ENCODE results near the gene CYP4V2.
"Not testable (repeated sequence)": the region's sequence is repeated elsewhere in the genome, so short reads cannot be mapped to it uniquely, and the experiment has no call there.

The CYP4V2 gene

DNA sequence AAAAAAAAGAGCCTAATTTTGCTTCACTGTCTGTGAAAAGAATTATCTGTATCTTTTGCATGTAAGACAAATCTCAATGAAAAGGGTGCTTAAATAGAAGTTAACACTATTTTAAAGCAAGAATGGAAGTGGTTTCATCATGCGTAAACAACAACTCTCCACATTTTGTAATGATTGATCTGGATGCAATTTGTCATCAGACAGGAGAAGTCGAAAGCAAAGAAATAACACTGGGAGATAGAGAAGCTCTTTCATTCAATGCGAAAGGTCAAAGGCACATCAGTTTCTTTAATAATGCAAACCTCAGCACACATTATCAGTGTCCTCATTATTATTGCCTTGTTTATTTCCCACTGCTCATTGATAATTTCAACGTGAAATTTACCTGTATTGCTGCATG lies 44.8 kb downstream of the CYP4V2 start:
- no peak for DNase-seq

DNA sequence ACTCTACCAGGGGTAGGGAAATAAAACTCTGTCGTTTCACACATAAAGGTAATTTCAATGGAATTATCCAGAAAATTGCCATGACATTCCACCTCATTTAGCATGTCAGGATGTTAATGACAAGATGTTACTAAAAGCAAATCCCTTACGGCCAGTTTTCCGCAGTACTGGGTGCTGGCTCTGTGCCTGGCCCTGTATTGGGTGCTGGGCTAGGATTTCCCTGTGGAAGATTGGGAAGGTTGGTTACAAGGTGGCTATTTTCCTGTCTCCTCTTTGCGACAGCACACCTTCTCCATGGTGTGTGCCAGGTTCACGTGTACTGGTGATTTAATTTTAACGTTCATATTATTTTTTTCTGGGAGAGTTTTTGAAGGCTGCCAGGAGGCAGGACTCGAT lies 49.1 kb downstream of the CYP4V2 start:
- DNase-seq, result no peak

DNA sequence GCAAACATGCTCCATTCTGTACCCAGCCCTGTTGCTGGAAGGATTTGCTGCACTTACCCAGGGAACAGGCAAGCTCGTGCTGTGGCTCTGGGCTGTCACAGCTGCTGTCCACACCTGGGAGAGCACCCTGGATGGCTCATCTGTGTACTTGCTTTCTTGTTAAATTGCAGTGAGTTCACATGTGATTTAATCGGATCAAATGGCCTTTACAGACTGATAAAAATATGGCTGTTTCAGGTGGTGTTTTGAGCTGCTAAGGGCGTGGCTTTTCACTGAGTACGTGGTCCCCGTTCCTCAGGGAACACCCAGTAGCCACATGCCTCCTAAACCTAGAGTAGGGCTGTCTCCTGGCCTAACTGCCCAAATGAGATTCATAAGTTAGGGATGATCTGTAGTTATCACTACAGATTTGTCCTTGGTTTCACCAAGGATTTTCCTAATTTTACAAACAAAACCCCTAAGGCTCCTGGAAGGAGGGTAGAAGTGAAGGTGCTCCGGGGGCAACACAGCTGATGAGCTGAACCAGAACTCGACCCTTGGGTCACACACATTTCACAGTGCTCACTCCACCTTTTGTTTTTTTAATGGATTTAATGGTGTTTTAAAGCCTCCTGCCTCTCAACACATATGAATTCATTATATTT lies 49.6 kb downstream of the CYP4V2 start:
- DNase-seq, result no peak

DNA sequence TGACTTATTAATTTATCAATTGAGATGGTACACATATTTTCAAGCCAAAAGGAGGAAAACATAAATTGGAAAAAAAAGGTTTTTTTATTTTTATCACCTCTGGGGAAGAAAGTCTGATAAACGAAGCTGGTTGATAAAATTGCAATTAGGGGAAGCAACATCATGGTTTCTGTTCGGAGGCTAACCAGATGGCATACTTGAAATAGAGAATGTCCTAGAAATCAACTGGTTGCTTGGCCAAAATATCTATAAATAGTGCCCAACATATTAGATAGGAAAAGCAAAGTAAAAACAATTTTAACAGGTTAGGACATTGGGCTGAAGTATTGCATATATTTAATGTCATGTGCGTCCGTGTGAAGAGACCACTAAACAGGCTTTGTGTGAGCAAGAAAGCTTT lies 50.2 kb downstream of the CYP4V2 start:
- no peak for DNase-seq

DNA sequence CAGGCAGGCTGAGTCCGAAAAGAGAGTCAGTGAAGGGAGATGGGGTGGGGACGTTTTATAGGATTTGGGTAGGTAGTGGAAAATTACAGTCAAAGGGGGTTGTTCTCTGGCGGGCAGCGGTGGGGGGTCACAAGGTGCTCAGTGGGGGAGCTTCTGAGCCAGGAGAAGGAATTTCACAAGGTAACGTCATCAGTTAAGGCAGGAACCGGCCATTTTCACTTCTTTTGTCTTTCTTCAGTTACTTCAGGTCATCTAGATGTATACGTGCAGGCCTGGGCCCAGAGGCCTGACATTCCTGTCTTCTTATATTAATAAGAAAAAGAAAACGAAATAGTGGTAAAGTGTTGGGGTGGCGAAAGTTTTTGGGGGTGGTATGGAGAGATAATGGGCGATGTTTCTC lies 50.7 kb downstream of the CYP4V2 start:
- DNase-seq, result not testable (repeated sequence)

DNA sequence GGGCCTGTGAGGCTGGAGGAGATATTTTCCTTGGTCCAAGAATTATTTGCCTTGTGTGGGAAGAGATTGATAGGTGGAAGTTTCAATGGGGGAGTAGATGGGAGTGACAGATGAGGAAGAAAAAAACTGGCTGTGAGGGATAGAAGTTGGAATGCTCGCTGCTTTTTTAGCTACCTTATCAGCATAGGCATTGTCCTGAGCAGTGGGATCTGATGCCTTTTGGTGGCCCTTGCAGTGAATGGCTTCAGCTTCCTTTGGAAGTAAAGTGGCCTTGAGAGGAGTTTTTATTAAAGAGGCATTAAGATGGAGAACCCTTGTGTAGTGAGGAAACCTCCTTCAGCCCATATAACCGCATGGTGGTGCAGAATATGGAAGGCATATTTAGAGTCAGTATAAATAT lies 52.0 kb downstream of the CYP4V2 start:
- no peak for DNase-seq

DNA sequence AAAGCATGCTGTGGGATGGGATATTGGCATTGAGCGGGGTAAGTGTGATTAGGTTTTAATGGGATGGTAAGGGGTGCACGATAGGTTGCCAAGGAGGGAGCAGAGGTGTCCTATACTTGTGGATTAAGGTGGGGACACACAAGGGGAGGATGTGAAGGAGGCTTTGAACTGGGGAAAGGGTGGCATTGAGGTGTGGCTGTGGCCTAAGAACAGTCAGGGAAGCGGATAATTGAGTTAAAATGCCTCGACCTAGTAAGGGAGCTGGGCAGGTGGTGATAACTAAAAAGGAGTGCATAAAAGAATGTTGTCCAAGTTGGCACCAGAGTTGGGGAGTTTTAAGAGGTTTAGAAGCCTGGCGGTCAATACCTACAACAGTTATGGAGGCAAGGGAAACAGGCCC lies 53.5 kb downstream of the CYP4V2 start:
- DNase-seq, result no peak

DNA sequence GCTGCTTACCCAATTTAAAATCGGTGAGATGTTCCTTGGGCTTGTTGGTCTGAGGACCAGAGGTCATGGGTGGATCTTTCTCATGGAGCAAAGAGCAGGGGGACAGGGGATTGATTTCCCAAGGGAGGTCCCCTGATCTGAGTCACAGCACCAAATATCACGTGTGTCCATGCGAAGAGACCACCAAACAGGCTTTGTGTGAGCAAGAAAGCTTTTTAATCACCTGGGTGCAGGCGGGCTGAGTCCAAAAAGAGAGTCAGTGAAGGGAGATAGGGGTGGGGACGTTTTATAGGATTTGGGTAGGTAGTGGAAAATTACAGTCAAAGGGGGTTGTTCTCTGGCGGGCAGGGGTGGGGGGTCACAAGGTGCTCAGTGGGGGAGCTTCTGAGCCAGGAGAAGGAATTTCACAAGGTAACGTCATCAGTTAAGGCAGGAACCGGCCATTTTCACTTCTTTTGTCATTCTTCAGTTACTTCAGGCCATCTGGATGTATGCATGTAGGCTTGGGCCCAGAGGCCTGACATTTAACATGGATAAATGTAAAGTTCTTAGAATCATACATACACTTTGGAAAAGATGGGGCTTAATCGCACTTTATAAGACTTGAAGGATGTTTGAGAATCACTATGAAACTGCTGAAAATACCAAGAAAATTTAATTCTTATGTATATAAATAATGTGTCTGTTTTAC lies 55.8 kb downstream of the CYP4V2 start:
- DNase-seq, result not testable (repeated sequence)

DNA sequence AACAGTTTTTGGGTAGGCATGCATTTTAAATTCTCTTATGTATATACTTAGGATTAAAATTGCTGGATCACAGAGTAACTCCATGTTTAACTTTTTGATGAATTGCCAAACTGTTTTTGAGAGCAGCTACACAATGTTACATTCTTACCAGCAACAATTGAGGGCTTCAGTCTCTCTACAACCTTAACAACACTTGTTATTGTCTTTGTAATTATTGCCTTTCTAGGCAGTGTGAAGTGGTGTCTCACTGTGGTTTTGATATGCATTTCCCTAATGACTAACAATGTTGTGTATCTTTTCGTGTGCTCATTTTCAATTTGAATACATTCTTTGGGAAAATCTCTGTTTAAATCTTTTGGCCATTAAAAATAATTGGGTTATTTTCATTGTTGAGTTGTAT lies 57.3 kb downstream of the CYP4V2 start:
- no peak for DNase-seq

DNA sequence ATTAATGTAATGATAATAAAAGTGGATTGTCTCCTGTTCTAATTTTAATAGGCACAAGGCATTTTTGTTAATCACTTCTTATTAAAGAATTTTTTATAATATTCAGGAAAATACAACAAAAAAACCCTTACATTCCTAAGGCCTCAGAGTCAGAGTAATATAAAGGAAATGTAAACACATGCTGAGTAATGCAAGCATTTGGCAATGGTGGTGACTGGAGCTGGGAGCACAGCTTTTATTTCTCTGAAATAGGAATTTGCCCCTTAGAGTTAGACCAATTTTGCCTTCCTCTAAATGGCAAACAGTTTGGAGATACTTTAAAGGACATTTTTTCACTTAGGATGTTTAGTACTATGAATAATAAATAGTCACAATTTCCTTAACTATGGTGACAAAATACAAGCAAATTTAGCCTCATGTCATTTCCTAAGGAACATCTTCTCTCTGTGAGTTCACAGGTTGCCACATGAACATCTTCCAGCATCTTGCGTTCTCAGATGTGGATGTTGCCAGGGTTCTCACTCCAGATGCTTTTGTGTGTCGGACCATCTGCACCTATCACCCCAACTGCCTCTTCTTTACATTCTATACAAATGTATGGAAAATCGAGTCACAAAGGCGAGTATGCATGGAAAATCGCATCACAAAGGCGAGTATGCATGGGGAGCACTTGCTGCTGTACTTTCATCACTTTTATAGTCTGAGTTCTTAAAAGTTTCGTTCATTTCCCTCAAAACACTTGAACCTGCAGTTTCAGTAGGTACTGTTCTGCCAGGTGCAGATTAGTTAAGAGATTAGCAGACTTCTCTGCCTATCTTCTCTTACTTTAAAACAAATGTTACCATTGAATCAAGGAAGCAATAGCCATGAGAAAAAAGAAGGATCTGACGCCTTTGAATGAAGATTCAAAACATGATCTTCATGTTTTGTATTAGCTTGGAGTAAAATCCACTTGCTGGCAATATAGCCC lies 58.7 kb downstream of the CYP4V2 start:
- no peak for DNase-seq

DNA sequence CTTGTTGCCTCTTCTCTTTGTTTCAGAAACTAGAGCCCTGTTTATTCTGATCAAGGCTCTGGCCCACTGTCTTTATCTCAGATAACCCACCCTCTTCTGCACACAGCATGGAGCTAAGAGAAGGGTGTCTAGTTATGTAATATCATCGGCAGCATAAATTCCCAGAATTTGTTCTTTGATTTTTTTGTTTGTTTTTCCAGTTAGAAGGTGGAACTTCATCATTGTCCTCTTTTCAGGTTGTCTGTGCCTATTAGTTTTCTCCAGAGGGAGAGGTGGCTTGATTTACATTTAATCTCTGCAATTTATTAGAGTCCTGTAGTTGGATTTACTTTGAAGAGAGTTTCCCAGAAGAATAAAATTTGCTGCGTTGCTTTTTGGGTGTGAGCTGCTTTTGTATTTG lies 59.4 kb downstream of the CYP4V2 start:
- no peak for DNase-seq

DNA sequence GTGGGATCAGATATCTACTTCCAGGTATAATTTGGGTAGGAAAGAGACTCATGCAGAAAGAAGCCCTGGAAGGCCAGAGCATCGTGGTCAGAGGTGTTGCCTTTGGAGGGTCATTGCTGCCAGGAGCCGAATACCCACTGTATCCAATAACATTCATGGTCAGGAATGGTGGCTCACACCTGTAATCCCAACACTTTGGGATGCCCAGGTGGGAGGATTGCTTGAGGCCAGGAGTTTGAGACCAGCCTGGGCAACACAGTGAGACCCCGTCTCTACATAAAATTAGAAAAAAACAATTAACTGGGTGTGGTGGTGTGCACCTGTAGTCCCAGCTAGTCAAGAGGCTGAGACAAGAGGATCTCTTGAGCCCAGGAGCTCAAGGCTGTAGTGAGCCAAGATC lies 63.8 kb downstream of the CYP4V2 start:
- DNase-seq, result no peak

DNA sequence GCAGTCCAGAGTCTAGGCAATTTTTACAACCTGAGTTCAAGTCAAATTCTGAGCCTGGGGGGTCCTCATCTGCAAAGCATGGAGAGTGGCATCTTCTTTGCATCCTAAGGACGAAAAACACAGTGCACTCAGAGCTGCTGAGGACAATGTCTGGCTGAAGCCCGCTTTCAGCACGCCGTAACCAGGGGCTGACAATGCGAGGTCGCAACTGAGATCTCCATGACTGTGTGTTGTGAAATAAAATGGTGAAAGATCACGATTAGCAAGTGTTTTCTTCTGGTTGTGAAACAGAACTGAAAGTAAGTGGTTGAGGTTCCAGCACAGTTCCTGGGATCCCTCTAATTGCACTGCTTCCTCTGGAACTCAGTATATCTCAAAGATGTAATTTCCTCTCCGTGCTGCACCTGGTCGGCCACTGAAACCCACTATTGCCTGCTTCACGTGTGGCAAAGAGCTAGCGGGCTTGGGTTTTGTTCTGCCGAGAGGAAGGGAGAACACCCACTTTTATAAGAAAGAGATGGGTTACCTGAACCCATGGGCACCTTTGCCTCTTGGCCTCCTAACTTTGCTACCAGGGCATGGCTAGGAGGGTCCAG lies 66.9 kb downstream of the CYP4V2 start:
- no peak for DNase-seq

DNA sequence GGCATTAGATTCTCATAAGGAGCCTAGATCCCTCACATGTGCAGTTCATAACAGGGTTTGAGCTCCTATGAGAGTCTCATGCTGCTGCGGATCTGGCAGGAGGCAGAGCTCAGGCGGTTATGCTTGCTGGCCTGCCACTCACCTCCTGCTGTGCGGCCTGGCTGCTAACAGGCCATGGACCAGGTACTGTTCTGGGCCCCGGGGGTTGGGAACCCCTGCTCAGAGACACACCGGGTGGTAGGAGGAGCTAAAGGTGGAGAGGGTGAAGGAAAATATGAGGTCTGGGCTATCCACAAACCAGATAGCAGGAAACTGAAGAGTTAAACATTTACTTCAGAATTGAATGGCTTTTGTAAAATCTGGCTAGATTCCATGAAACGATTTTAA lies 68.7 kb downstream of the CYP4V2 start:
- no peak for DNase-seq

Measured in activated naive CD4-positive, alpha-beta T cell (primary cell).